Right lobe of liver (tissue), 4 donors: ENCODE measurements around the gene AIFM3.

Source experiments
- CTCF ChIP-seq, 4 donors: fragments of 200-600 bp in 3 of 4; fragments of 450-650 bp in 1 of 4; IDR thresholded peaks; one replicate each; pipeline versions ENCODE4 v1.5.1 to v1.8.0; 2016 to 2022; ENCODE audit warnings: antibody characterized with exemption in 4 of 4, mild to moderate bottlenecking in 2 of 4
- POLR2A ChIP-seq: fragments of 450-650 bp; IDR thresholded peaks from one replicate; pipeline ENCODE4 v1.6.1; 2017; ENCODE audit warnings: antibody characterized with exemption, mild to moderate bottlenecking
- donor health status: DM: no; HTN: no; CAD: no.
- donor health status: DM: no; HTN: no; CAD: no.
- donor health status: DM: no; HTN: yes; CAD: no.

DNA sequence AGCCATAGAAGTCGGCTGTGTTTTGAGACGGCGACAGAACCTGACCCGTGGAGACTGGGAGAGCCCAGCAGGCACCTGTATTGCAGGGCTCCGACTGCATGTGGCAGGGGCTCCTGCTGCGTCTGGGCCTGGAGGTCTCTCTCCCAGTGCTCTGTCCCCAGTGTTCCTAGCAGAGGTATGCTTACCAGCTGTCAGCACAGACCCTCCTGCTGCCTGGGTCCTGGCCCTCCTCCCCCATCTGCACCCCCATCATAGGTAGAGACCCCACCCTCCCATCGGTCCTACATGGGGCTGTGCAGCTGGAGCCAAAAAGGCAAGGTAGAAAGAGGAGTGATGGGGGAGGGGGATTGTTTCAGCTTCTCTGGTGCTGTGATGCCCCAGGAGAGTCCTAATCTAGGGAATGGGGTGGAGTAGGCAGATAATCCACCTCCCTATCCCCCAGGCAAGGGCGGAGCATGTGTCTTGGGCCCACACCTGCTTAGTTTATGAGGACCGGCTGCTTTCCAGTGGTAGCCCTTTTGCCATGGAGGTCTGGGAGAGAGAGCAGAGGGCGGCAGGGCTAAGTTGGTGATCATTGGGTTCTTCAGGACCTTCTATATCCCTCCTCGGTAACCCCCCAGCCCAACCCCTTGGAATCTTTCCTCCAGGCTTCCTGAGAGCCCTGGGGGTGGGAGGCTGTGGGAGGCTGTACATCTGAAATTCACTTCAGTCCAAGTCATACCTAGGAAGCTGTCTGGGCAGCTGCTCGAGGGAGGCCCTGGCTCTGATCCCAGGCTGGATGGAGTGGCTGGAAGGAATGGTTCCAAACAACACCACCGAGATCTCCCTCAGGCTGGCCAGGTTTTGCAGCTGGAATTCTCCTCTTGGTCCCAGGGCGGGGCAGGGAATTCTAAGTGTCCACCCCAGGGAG, 60.0 kb downstream of the AIFM3 start:
- TF ChIP-seq CTCF (IDR thresholded peaks at IDR 0.05) (no peak), POLR2A (no peak)
